HG03432 (cell line): ENCODE results near the gene PITRM1.
A peak's percentile ranks its signal among the peaks of the same experiment; 100 is the strongest.
"Not testable (repeated sequence)": the region's sequence is repeated elsewhere in the genome, so short reads cannot be mapped to it uniquely, and the experiment has no call there.

Experiments
- ATAC-seq: cut with Tn5 transposase; IDR thresholded peaks from one replicate; pipeline ENCODE4 v1.9.1; 2021; ENCODE audit warnings: mild to moderate bottlenecking, moderate library complexity; ENCODE audit not compliant: unreplicated experiment

The PITRM1 gene, protein sequence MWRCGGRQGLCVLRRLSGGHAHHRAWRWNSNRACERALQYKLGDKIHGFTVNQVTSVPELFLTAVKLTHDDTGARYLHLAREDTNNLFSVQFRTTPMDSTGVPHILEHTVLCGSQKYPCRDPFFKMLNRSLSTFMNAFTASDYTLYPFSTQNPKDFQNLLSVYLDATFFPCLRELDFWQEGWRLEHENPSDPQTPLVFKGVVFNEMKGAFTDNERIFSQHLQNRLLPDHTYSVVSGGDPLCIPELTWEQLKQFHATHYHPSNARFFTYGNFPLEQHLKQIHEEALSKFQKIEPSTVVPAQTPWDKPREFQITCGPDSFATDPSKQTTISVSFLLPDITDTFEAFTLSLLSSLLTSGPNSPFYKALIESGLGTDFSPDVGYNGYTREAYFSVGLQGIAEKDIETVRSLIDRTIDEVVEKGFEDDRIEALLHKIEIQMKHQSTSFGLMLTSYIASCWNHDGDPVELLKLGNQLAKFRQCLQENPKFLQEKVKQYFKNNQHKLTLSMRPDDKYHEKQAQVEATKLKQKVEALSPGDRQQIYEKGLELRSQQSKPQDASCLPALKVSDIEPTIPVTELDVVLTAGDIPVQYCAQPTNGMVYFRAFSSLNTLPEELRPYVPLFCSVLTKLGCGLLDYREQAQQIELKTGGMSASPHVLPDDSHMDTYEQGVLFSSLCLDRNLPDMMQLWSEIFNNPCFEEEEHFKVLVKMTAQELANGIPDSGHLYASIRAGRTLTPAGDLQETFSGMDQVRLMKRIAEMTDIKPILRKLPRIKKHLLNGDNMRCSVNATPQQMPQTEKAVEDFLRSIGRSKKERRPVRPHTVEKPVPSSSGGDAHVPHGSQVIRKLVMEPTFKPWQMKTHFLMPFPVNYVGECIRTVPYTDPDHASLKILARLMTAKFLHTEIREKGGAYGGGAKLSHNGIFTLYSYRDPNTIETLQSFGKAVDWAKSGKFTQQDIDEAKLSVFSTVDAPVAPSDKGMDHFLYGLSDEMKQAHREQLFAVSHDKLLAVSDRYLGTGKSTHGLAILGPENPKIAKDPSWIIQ

GRCh38 chr10:3172446-3173170 is at the start of gene PITRM1:
TSS of gene PITRM1 (minus strand) at chr10:3172782. CDS start at chr10:3172772, 10 bp downstream.
- peak; percentile 92 for ATAC-seq

DNA sequence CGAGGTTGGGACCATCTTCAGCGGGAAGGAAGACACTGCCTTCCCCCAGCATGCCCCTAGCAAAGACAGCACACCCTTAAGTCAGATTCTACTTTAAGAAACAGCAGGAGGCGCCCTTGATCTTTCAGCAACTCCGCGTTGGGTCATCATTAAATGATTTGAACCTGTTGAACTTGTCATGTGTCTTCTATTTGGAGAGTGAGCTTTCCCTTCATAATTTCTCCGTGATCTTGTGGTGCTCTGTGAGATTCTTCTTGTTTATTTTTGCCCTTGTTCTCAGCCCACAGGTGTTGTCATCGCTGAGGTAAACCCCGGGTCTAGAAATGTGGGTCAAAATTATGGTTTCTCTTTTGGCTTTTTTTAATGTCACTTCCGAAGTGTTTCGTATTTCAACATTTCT is 49.5 kb upstream of the PITRM1 start:
- no peak for ATAC-seq

GRCh38 chr10:3221601-3222000 is 49.0 kb upstream of the PITRM1 start:
- ATAC-seq, result not testable (repeated sequence)

DNA sequence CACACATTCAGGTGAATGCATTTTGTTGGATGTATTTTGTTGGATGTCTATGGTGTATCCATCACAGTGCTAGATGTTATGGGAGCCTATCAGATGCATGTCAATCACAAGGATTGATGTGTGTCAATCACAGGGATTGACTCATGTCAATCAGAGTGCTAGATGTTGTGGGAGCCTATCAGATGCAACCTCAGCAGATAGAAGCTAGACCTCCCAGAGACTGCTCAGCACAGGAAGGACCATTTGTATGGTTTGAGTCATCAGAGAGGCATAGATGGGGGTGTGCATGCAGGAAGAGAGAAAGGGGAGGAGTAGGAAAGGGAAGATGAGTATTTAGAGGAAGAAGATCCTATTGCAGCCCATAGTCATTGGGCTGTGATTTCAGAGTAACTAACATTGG is 48.3 kb upstream of the PITRM1 start:
- no peak for ATAC-seq

- ATAC-seq, result not testable (repeated sequence)
These were observed 46.5 kb upstream of the PITRM1 start for GRCh38 chr10:3219021-3219628.

GRCh38 chr10:3217853-3218252 is 45.3 kb upstream of the PITRM1 start:
- ATAC-seq, result no peak

DNA sequence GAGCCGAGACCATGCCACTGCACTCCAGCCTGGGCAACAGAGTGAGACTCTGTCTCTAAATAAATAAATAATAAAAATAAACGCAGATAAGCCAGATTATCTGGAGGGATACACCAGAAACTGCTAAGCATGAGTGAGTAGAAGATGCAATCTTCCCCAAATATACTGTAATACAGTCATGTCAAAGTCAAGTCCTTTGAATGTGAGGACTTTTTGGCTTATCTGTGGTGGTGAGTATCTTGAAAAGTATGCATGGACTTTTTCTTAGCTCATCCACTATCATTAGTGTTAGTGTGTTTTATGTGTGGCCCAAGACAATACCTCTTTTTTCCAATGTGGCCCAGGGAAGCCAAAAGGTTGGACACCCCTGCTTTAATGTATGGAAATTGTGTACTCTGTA is 44.7 kb upstream of the PITRM1 start:
- ATAC-seq, result no peak

DNA sequence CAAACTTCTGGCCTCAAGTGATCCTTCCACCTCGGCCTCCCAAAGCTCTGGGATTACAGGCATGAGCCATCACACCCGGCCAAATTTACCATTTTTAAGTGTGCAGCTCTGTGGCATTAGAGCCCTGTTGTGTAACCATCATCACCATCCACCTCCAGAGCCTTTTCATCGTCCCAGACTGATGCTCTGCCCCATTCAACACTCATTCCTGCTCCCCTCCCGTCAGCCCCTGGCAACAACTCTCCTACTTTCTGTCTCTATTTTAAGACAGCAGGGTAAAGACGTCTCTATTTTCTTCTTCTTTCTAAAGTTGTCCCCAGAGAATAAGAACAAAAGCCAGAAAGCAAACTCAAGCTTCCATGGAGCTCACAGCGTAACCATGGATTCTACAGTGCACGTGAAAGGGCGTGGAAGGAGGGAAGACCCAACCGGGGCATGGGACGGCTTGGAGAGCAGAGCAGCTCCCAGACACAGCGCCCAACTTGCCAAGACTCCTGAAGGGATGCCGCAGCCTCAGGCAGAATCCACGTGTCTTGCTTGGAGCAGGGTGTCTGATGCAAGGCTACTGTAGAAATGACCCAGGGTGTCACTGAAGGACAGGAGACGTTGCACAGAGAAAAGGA is 42.7 kb upstream of the PITRM1 start:
- ATAC-seq, result no peak

GRCh38 chr10:3213758-3214515 is 41.4 kb upstream of the PITRM1 start:
- ATAC-seq, result no peak

DNA sequence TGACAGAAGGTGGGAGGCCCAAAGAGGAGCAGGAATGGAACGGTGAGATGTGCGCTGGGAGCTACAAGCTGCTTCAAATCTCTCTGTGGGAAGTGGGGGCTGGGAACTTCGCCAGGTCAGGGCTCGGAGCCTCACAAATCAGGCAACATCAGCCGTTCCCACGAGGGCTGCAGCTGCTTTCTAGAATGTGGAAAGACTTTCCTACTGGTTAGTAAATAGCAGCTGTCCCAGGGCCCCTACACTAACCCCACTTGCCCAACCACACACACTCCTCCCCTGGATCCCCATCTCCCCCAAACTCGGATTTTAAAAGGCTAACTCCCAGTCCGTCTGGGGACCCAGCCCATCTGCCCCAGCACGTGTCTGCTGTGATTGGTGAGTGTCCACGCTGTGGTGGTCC is 40.6 kb upstream of the PITRM1 start:
- ATAC-seq, result no peak

DNA sequence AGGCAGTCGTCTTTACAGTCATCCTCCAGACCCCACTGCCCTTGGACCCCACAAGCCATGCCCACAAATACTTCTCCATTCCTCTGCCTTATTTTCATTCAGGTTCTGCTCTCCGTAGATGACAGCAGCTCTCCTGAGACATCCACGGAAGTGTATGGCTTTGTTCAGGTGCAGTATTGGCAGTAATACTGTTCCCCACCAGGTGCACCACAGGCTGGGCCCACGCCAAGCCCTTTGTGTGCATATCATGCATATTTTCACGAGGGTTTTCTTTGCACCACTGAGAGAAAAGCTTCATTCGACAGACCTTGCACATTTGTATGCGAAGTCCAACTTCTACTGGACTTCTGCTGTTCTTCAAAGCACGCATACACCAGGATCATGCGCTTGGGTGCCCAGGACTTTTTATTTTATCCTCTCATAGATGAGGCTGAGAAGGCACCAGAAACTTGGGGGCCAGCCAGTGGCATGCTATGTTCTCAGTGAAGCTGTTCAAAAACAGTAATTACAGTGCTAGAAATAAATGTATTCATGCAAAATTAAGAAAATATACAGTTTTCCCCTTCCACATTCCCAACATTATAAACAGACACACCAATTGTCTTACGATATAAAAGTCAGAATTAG is 37.8 kb upstream of the PITRM1 start:
- no peak for ATAC-seq

- no peak for ATAC-seq
These were observed 36.2 kb upstream of the PITRM1 start for GRCh38 chr10:3208481-3209406.

GRCh38 chr10:3207351-3207750 is 34.8 kb upstream of the PITRM1 start:
- ATAC-seq, result no peak

DNA sequence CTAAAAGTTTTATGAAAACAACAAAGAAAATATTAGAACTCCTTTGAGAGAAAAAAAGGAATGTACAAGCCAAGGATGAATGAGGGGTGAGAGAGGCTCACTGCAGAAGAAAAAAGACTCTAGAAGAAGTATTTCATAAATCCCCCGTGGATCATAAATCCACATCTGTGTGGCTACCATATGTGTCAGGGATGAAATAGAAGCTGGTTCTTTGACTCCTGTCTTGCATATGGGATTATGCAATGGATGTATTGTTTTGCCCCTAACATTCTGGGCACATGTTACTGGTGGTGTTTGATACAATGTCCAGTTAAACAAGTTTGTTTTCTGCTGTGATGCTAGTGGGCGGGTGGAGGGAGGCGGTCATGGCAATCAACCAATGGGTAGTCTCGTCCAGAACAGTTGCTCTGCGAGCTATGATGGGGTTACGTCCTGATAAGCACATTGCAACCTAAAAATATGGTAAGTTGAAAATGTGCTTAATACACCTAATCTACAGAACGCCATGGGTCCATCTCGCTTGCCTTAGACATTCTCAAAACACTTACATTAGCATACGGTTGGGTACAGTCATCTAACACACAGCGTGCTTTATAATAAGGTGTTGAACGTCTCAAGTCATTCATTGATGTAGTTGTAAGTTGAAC is 34.1 kb upstream of the PITRM1 start:
- no peak for ATAC-seq

DNA sequence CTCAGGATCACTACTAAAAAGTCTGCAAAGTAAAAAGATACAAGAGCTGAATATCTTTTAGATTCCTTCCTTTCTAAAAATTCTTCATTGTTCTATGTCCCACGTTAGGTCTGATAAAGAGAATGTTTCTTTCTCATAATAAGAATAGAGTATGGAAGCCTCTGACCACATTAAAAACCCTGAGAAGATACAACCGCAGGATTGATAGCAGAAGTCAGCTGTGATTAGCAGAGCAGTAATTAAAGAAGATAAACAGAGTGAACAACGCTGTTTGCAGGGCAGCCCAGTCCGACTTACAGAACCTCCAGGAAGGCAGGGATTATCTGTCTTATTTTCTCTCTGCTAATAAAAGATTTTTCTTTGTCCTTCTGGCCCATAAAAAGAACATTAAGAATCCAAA is 31.4 kb upstream of the PITRM1 start:
- no peak for ATAC-seq

GRCh38 chr10:3203016-3203811 is 30.6 kb upstream of the PITRM1 start:
- no peak for ATAC-seq

GRCh38 chr10:3201796-3202195 is 29.2 kb upstream of the PITRM1 start:
- no peak for ATAC-seq
